VCaP (cell line): Measurements from ENCODE around the gene EHD3.

Source experiments
- H3K27ac ChIP-seq: fragments of 450-650 bp; 2 replicates; pipeline ENCODE4 v1.5.1; 2017
- CTCF ChIP-seq: fragments of 450-650 bp; conservative IDR thresholded peaks from 2 replicates; pipeline ENCODE4 v1.5.1; 2017; ENCODE audit warnings: mild to moderate bottlenecking, moderate library complexity

The EHD3 gene

GRCh38 chr2:31314761-31315160 is 80.8 kb downstream of the EHD3 start:
- TF ChIP-seq CTCF: no peak
- no peak overlapping the region for H3K27ac ChIP-seq

- TF ChIP-seq CTCF: no peak
- no peak overlapping the region for H3K27ac ChIP-seq
Measured at GRCh38 chr2:31317396-31317795, 83.4 kb downstream of the EHD3 start.

GRCh38 chr2:31318361-31319336 is 84.7 kb downstream of the EHD3 start:
- H3K27ac ChIP-seq: peak overlapping the region; percentile 61
- no peak for TF ChIP-seq CTCF
